ELR (cell line): Measurements from ENCODE around the gene CD3G.
A peak's percentile ranks its signal among the peaks of the same experiment; 100 is the strongest.

Experiments used
- DNase-seq: peaks from one replicate; pipeline ENCODE4 v3.0.0-alpha.2; 2015; ENCODE audit warnings: low read depth

Gene CD3G

GRCh38 chr11:118325283-118325682, 18.9 kb upstream of the CD3G start:
- no peak for DNase-seq

- no peak for DNase-seq
Measured at GRCh38 chr11:118328745-118329144, 15.4 kb upstream of the CD3G start.

DNA sequence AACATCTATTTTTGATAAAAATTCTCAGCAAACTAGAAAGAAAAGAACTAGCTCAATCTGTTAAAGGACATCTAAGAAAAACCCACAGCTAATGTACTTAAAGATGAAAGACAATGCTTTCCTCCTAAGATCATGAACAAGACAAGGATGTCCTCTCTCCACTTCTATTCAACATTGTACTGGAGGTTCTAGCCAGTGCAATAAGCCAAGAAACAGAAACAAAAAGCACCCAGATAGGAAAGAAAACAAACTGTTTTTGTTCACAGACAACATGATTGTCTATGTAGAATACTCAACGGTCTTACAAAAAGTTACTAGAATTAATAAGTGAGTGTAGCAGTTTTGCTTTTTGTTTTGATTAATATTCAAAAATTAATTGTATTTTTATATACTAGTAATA, 9.4 kb upstream of the CD3G start:
- DNase-seq = no peak

- no peak for DNase-seq
Measured at GRCh38 chr11:118338637-118339061, 5.5 kb upstream of the CD3G start.

GRCh38 chr11:118339281-118339961, 4.7 kb upstream of the CD3G start:
- DNase-seq = no peak

GRCh38 chr11:118340449-118340848, 3.7 kb upstream of the CD3G start:
- DNase-seq = no peak

DNA sequence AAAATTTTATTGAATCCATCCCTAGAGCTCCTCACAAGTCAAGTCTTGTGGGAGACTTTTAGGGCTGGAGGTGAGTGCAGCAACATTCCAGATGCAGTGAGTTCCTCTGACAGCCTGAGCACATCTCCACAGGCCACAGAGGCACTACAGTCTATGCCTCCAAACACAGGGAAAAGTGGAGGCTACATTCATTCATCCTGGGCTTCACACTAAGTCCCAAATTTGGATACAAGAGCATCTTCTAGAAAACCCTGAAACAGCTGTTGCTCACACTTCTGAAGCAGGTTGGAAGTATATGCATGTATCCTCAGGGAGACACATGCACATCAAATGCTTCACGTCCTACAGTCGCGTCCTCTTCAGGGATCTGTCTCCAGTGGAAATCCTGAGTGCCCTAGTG, 2.9 kb upstream of the CD3G start:
- no peak for DNase-seq

DNA sequence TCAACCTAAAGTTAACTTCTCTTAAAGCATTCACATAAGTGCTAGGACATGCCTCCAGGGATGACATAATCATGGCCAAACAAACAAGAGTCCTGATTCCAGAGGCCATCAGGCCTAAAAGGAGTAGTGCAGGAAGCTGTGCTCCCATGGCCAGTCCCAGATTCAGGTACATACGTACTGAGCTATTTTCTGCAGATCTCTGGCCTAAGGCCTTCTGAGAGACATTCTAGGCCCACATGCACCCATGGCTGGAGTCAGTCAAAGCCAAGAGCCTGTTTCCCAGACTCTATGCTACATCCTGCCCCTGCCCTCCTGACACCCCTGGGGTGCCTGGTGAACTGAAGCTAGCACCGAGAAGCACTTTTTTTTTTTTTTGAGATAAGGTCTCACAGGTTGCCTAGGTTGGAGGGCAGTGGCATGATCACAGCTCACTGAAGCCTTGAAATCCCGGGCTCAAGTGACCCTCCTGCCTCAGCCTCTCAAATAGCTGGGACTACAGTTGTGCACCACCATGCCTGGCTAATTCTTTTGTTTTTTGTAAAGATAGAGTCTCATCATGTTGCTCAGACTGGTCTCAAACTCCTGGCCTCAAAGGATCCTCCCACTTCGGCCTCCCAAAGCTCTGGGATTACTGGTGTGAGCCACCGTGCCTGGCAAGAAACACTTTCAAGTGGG, 2.2 kb upstream of the CD3G start:
- no peak for DNase-seq

DNA sequence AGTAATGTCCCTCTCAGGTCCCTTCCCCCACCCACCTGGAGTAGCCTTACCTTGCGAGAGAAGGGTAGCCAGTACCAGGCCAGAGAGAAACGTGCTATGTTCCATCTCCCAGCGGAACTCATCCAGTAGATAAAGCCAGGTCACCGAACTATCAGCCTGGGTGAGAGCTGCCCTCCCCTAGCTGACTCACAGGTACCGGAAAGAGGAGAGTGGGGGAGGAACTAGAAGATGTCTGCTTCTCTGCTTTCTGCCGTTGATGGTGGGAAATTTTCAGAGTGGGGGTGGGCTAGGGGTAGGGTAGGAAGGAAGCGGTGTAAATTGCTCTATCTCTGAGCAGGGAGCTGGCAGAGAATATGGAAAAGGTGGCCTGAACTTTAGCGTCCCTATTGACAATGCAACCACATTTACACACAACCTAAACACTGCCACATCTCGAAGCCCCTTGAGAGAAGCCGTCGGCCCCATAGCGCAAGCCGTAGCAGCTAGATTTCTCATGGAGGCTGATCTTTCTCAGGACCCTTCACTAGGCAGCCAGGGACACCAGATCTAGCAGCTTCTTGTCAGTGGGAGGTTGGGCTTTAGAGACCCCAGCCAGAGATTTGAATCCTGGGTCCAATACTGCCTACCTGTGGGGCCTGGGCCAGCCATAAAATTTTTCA, 1.5 kb upstream of the CD3G start, which contains the start of gene CD3D:
Gene CD3D, minus strand, starts transcription at position 203 of the 659 bp plus-strand sequence. Its CDS starts 98 bp downstream, at position 105.
- no peak for DNase-seq

DNA sequence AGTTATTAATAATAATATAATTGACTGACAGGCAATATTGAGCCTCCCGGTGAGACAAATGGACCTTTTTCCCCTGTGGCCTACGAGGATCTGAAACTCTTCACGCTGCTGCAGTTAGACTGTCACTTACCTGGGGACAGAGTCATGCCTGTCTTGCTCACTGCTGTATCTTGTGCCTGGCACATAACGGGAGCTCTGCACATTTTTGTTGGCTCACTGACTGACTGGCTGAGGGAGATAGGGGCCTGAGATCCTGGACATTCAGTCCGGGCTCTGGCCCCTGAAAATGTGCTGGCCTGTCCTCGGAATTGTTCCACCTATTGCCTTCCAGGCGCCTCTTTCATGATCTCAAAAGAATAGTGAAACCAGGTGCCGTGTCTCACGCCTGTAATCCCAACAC, 896 bp upstream of the CD3G start:
- DNase-seq = no peak

DNA sequence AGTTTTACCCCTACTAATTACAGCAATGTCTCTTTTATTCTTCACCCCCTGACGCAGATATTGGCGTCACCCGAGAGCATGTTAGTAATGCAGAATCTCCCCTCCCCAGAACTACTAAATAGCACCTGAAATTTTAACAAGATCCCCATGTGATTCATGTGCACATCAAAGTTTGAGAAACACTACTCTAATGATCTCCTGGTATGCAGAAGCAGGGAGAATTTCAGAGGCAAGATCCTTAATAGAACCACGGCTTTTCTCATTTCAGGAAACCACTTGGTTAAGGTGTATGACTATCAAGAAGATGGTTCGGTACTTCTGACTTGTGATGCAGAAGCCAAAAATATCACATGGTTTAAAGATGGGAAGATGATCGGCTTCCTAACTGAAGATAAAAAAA, 5.3 kb downstream of the CD3G start:
- DNase-seq = no peak

DNA sequence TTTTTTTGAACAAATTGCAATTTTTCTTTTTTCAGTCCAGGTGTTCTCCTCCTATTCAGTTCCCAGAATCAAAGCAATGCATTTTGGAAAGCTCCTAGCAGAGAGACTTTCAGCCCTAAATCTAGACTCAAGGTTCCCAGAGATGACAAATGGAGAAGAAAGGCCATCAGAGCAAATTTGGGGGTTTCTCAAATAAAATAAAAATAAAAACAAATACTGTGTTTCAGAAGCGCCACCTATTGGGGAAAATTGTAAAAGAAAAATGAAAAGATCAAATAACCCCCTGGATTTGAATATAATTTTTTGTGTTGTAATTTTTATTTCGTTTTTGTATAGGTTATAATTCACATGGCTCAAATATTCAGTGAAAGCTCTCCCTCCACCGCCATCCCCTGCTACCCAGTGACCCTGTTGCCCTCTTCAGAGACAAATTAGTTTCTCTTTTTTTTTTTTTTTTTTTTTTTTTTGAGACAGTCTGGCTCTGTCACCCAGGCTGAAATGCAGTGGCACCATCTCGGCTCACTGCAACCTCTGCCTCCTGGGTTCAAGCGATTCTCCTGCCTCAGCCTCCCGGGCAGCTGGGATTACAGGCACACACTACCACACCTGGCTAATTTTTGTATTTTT, 9.1 kb downstream of the CD3G start:
- peak; percentile 53 for DNase-seq

GRCh38 chr11:118358071-118358470, 13.9 kb downstream of the CD3G start:
- DNase-seq = no peak

GRCh38 chr11:118359295-118359958, 15.3 kb downstream of the CD3G start, which contains the start of gene UBE4A:
Gene UBE4A (plus strand): TSS chr11:118359600. CDS start chr11:118365081, 5,481 bp downstream.
- peak; percentile 95 for DNase-seq

- no peak for DNase-seq
Measured at GRCh38 chr11:118364956-118365615, 20.9 kb downstream of the CD3G start.

DNA sequence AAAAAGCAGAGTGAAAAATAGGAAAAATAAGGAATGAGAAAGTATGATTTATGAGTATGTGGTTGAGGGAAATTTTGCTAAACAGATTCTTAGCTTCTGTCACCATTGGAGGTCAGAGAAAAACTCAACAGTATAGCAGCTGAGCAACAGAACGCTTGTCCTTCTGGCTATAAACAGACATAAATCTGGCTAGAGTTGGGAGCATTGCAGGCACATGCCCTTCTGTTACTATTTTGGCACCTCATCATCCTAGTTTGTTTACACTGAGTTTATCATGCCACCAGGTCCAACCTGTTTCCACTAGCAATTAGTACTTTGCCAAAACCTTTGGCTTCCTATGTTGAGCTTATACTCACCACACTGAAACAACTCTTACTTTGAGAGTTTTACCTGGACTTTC, 22.1 kb downstream of the CD3G start:
- no peak for DNase-seq

- DNase-seq = no peak
Measured at GRCh38 chr11:118370774-118371173, 26.6 kb downstream of the CD3G start.

DNA sequence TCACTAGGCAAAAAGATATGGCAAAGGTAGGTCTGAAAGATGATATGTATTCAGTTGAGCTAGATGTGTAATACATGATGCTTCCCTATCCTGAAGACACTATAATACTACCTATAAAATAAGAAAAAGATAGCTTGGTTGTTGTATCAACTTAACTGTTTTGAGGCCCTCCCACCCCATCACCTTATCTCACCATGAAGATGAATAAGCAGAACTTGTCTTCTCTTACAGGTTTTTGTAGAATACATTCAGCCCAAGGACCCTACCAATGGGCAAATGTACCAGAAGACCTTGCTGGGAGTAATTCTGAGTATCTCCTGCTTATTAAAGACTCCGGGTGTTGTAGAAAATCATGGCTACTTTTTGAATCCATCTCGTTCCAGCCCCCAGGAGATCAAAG, 29.1 kb downstream of the CD3G start:
- no peak for DNase-seq

- no peak for DNase-seq
Measured at GRCh38 chr11:118373871-118374270, 29.7 kb downstream of the CD3G start.

- DNase-seq = no peak
Measured at GRCh38 chr11:118374729-118375128, 30.6 kb downstream of the CD3G start.

DNA sequence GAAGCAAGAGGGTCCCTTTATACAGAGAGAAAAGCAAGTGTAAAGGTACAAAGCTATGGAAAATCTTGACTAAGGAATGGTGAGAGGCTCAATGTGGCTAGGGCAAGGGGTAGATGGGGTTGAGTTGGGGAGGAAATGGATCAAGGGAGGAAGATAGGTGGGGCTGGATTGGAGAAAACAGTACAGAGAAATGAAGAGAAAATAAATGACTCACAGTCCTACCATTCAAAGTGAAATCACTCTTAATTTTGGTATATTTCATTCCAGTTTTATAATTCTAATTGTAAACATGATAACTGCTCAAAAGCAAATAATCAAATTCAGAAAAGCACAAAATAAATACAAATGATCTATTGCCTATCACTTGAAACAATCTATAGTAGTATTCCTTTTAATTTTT, 31.8 kb downstream of the CD3G start:
- DNase-seq = no peak

GRCh38 chr11:118379497-118379896, 35.4 kb downstream of the CD3G start:
- DNase-seq = no peak
